Gastrocnemius medialis (tissue), 4 donors: Measurements from ENCODE around the gene RAB2B.

Experiments
- POLR2A ChIP-seq, 2 donors: fragments of 450-650 bp; IDR thresholded peaks; one replicate each; pipeline ENCODE4 v1.6.1; 2017; ENCODE audit warnings: antibody characterized with exemption in 2 of 2, mild to moderate bottlenecking in 2 of 2, moderate library complexity in 2 of 2
- TF ChIP-seq, protein P1 (sequence below), 5 experiments: fragments of 450-650 bp in 3 of 5; fragments of 200-600 bp in 2 of 5; sonication (generic) in 2 of 5; IDR thresholded peaks in 4 of 5; conservative IDR thresholded peaks in 1 of 5; 1 replicate in 4 of 5; 2 replicates in 1 of 5; pipeline ENCODE4 v1.5.1; 2016 to 2019; ENCODE audit warnings: antibody characterized with exemption in 5 of 5, mild to moderate bottlenecking in 3 of 5, moderate library complexity in 3 of 5

DNA sequence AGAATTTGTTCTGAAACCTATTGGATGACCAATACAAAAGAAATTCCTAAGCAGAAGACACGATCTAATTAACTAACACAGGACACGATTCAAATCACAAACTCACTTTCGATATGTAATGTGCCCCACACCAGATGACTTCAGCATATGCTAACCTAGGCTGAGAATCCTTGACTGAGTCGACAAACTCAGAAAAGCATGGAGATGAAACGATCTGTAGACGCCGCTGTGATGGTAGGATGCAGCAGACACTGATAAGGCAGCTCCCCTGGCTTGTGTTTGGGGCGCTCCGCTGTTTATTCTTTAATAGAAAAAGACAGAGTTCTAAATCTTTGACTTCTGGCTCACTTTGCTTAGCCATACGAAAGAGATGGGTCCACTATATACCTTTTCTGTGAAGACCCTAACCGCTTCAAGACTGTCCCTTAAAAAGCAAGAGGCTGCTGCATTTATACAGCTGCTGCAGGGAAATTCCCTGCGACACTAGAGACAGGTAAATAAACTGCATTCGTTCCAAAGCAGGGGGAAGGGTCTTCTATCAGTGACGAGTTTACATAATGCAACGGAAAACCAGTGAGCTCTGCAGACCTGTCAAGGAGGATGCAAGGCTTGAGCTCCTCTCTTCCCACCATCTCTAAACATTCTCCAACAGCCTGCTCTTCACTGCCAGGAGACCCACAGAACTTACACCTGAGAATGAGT is 21.8 kb downstream of the RAB2B start:
- TF ChIP-seq, protein P1, sequence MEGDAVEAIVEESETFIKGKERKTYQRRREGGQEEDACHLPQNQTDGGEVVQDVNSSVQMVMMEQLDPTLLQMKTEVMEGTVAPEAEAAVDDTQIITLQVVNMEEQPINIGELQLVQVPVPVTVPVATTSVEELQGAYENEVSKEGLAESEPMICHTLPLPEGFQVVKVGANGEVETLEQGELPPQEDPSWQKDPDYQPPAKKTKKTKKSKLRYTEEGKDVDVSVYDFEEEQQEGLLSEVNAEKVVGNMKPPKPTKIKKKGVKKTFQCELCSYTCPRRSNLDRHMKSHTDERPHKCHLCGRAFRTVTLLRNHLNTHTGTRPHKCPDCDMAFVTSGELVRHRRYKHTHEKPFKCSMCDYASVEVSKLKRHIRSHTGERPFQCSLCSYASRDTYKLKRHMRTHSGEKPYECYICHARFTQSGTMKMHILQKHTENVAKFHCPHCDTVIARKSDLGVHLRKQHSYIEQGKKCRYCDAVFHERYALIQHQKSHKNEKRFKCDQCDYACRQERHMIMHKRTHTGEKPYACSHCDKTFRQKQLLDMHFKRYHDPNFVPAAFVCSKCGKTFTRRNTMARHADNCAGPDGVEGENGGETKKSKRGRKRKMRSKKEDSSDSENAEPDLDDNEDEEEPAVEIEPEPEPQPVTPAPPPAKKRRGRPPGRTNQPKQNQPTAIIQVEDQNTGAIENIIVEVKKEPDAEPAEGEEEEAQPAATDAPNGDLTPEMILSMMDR (IDR thresholded peaks at IDR 0.05 in 4 of 5, conservative IDR thresholded peaks at IDR 0.05 in 1 of 5) = no peak
- no peak for TF ChIP-seq POLR2A (IDR thresholded peaks at IDR 0.05)
